Measurements from ENCODE around the gene BLTP2.

- TF ChIP-seq, protein P1, sequence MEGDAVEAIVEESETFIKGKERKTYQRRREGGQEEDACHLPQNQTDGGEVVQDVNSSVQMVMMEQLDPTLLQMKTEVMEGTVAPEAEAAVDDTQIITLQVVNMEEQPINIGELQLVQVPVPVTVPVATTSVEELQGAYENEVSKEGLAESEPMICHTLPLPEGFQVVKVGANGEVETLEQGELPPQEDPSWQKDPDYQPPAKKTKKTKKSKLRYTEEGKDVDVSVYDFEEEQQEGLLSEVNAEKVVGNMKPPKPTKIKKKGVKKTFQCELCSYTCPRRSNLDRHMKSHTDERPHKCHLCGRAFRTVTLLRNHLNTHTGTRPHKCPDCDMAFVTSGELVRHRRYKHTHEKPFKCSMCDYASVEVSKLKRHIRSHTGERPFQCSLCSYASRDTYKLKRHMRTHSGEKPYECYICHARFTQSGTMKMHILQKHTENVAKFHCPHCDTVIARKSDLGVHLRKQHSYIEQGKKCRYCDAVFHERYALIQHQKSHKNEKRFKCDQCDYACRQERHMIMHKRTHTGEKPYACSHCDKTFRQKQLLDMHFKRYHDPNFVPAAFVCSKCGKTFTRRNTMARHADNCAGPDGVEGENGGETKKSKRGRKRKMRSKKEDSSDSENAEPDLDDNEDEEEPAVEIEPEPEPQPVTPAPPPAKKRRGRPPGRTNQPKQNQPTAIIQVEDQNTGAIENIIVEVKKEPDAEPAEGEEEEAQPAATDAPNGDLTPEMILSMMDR (IDR thresholded peaks at IDR 0.05) = peak in 2 of 5 experiments; percentile 51 to 57
- peak; percentile 95 for TF ChIP-seq POLR2A (IDR thresholded peaks at IDR 0.05)
Measured at GRCh38 chr17:28644787-28645575, at the start of gene BLTP2.

Data from transverse colon (tissue), 3 donors.